Kidney (tissue), 14 donors: ENCODE measurements around the gene DYNC1H1. TPM values are rescaled to one million over a fixed set of nuclear protein-coding genes. Genes with fewer than 3 reads are reported as not detected.

Source experiments
- DNase-seq, 5 donors: peaks; one replicate each; pipeline ENCODE4 v3.0.0-alpha.2; 2013 to 2020
- FAIRE-seq: peaks from 2 replicates; lab custom pipeline; 2012; peaks lifted over from hg19 to GRCh38; lab: Jason Lieb, UNC
- H3K27ac ChIP-seq, 2 donors: one replicate each; pipeline ENCODE4 v1.7.0; 2013; ENCODE audit warnings: low read depth in 2 of 2, low read length in 2 of 2, inconsistent platforms in 1 of 2
- H3K27me3 ChIP-seq: one replicate; pipeline ENCODE4 v1.7.1; 2013; ENCODE audit warnings: low read length, inconsistent platforms; ENCODE audit not compliant: control insufficient read depth, insufficient read depth
- H3K36me3 ChIP-seq, 3 donors: one replicate each; pipeline versions ENCODE4 v1.7.0 to v1.7.1; 2013; ENCODE audit warnings: low read length in 3 of 3, control low read depth in 1 of 3, inconsistent platforms in 1 of 3; ENCODE audit not compliant: insufficient read depth in 3 of 3, control insufficient read depth in 2 of 3
- H3K4me1 ChIP-seq, 3 donors: one replicate each; pipeline versions ENCODE4 v1.7.0 to v1.7.1; 2013; ENCODE audit warnings: low read length in 3 of 3, inconsistent platforms in 1 of 3, low read depth in 1 of 3; ENCODE audit not compliant: control insufficient read depth in 2 of 3, insufficient read depth in 2 of 3
- H3K4me3 ChIP-seq, 3 donors: one replicate each; pipeline versions ENCODE4 v1.7.0 to v1.8.1; 2013; ENCODE audit warnings: low read length in 3 of 3, control low read depth in 1 of 3, inconsistent platforms in 1 of 3
- H3K9ac ChIP-seq, 3 donors: one replicate each; pipeline versions ENCODE4 v1.7.0 to v1.7.1; 2013; ENCODE audit warnings: low read length in 3 of 3, control low read depth in 1 of 3, inconsistent platforms in 1 of 3
- H3K9me3 ChIP-seq, 3 donors: one replicate each; pipeline versions ENCODE4 v1.7.0 to v1.7.1; 2013; ENCODE audit warnings: low read length in 3 of 3, control low read depth in 1 of 3, inconsistent platforms in 1 of 3; ENCODE audit not compliant: control insufficient read depth in 2 of 3, insufficient read depth in 1 of 3
- intact Hi-C: fragments of 100-400 bp; cut with DNase I; formaldehyde crosslinking; loops from one replicate; pipeline ENCODE4 v1.11.1; 2022
- polyA plus RNA-seq: library from polyadenylated mRNA; stranded (reverse); fragments of 350-450 nt; fragmentation: Illumina TruSeq; extraction: RNeasy Lipid Tissue Mini Kit (QIAGEN cat#74804); gene quantifications from one replicate; pipeline ENCODE4 v1.2.3, GENCODE V29; 2014; ENCODE audit warnings: low read depth, low replicate concordance; ENCODE audit not compliant: insufficient read depth
- total RNA-seq: library from RNA; stranded (reverse); fragmentation: NEBNext Ultra II Directional; extraction: Animal tissue kit (Norgen Biotek cat#: 25700); gene quantifications from one replicate; pipeline ENCODE4 v1.2.1, GENCODE V29; 2021
- TF ChIP-seq, protein P1 (sequence below): IDR thresholded peaks from 3 replicates; pipeline ENCODE4 v1.5.1; 2012; ENCODE audit warnings: mild to moderate bottlenecking, moderate library complexity, borderline replicate concordance; ENCODE audit not compliant: insufficient read depth; ENCODE audit errors: extremely low read depth
- donor health status: control.
- donor health status: control.
- donor health status: control.
- donor health status: control.
- donor health status: control.
- donor health status: DM: yes; HTN: yes; CAD: no.
- donor health status: Normal renal cell carcinoma (clear cell type).

Gene DYNC1H1
- total and polyA plus RNA-seq, 2 donors from 2014 or later = 132 to 390 TPM

DNA sequence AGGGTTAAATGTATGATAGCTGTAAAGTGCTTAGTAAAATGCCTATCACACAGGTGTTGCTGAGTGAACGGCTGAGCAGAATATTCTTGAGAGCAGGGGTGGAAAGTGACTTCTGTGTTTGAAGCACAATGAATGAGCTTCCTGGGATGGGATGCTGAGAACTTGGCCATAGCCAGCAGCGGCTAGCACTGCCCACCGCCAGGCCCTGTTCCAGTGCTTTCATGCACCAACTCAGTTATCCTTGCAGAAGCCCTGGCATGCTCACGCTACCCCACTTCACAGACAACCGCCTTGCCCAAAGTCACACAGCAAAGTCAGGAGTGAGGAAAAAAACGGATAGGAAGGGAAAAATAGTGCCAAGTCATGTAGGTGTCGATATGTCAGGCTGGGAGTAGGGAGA, 10.9 kb downstream of the DYNC1H1 start:
- Histone ChIP-seq H3K27ac (no peak overlapping the region), H3K4me3 (no peak overlapping the region), H3K27me3 (no peaks in the 10 kb centered on the region), H3K4me1 (peaks cover 0 to 6% (median 0%) of the 10 kb centered on the region in 3 donors), H3K9me3 (no peaks in the 10 kb centered on the region), H3K9ac (no peak overlapping the region), H3K36me3 (peaks cover 2 to 31% (median 17%) of the 10 kb centered on the region in 3 donors)
- intact Hi-C loops = no loop called here
- FAIRE-seq (no peak), DNase-seq (no peak)
- TF ChIP-seq, protein P1, sequence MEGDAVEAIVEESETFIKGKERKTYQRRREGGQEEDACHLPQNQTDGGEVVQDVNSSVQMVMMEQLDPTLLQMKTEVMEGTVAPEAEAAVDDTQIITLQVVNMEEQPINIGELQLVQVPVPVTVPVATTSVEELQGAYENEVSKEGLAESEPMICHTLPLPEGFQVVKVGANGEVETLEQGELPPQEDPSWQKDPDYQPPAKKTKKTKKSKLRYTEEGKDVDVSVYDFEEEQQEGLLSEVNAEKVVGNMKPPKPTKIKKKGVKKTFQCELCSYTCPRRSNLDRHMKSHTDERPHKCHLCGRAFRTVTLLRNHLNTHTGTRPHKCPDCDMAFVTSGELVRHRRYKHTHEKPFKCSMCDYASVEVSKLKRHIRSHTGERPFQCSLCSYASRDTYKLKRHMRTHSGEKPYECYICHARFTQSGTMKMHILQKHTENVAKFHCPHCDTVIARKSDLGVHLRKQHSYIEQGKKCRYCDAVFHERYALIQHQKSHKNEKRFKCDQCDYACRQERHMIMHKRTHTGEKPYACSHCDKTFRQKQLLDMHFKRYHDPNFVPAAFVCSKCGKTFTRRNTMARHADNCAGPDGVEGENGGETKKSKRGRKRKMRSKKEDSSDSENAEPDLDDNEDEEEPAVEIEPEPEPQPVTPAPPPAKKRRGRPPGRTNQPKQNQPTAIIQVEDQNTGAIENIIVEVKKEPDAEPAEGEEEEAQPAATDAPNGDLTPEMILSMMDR = no peak

DNA sequence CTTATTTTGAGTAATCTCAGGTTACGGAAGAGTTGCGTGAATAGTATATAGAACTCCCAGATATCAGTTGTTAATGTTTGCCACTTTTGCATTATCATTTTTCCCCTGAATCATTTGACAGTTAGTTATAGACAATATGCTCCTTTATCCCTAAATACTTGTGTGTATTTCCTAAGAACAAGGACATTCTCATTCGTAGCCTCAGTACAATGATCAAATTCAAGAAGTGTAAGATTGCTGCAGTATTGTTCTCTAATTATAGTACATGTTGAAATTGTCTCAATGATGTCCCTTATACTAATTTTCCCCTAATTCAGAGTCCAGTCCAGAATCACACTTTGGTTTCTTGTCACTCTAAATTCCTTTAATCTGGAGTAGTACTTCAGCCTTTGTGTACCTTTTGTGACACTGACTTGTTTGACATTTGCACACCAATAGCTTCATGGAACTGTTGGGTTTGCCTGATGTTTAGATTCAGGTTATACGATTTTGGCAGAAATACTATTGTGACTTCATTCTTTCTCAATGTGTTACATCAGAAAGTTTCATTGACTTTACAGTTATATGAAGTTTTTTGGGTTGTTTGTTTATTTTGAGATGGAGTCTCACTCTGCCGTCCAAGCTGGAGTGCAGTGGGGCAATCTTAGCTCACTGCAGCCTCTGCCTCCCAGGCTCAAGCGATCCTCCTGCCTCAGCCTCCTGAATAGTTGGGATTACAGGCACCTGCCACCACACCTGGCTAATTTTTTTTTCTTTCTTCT, 13.1 kb downstream of the DYNC1H1 start:
- intact Hi-C loops = no loop called here
- TF ChIP-seq, protein P1 = no peak
- Histone ChIP-seq H3K4me1 (peaks cover 0 to under 1% (median 0%) of the 10 kb centered on the region in 3 donors), H3K4me3 (no peak overlapping the region), H3K27ac (no peak overlapping the region), H3K9me3 (no peaks in the 10 kb centered on the region), H3K27me3 (no peaks in the 10 kb centered on the region), H3K9ac (no peak overlapping the region), H3K36me3 (peaks cover 8 to 48% (median 21%) of the 10 kb centered on the region in 3 donors)
- DNase-seq (no peak), FAIRE-seq (no peak)

DNA sequence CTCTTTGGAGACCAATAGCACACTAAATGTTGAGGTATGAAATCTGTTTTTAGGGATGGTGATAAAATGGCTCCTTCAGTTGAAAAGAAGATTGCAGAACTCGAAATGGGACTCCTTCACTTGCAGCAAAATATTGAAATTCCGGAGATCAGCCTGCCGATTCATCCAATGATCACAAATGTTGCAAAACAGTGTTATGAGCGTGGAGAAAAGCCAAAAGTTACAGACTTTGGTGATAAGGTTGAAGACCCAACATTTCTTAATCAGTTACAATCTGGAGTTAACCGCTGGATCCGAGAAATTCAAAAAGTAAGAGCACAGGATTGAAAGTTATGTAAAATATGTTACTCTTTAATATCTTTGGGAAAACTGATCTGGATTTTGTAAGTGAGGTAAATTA, 15.3 kb downstream of the DYNC1H1 start:
- FAIRE-seq (no peak), DNase-seq (no peak)
- intact Hi-C loops = no loop called here
- Histone ChIP-seq H3K4me3 (no peak overlapping the region), H3K36me3 (peaks cover 8 to 64% (median 32%) of the 10 kb centered on the region in 3 donors), H3K9me3 (no peaks in the 10 kb centered on the region), H3K4me1 (no peaks in the 10 kb centered on the region), H3K27me3 (no peaks in the 10 kb centered on the region), H3K9ac (no peak overlapping the region), H3K27ac (no peak overlapping the region)
- TF ChIP-seq, protein P1 = no peak
